HepG2 (cell line): Measurements from ENCODE around the gene KIF15. TPM values are rescaled to one million over a fixed set of nuclear protein-coding genes. Genes with fewer than 3 reads are reported as not detected.

Experiments
- ATAC-seq: fragments of 200-7000 bp; cut with Tn5 transposase; 3 replicates; pipeline ENCODE4 v1.9.1; 2020; ENCODE audit warnings: mild to moderate bottlenecking, moderate library complexity
- BruUV-seq: library from RNA; stranded (reverse); fragments of 400-500 nt; replicated peaks from 2 replicates; lab custom pipeline; 2021; lab: Mats Ljungman, UMichigan
- CTCF ChIA-PET: fragments of 300-600 bp; formaldehyde crosslinking; extraction: SDS; loops from one replicate; lab custom pipeline; 2021; ENCODE audit warnings: low total read pairs, inconsistent platforms, low intra/inter-chr PET ratio; lab: Yijun Ruan, JAX
- POLR2A ChIA-PET: fragments of 350-600 bp; sonication (Branson Sonifier 250); formaldehyde crosslinking; loops from one replicate; lab custom pipeline; 2020; ENCODE audit warnings: antibody characterized with exemption, inconsistent platforms; lab: Yijun Ruan, JAX
- DNase-seq: peaks from one replicate; pipeline ENCODE4 v3.0.0-alpha.2; 2015; ENCODE audit warnings: low spot score
- FAIRE-seq: peaks from 3 replicates; lab custom pipeline; 2011; peaks lifted over from hg19 to GRCh38; lab: Jason Lieb, UNC
- H2AFZ ChIP-seq: one replicate; pipeline ENCODE4 v1.6.1; 2011; ENCODE audit warnings: low read length, inconsistent platforms
- H3K27ac ChIP-seq: fragments of 300-600 bp; 3 replicates; pipeline ENCODE4 v1.8.0; 2011; ENCODE audit warnings: mixed run types, mild to moderate bottlenecking, mixed read lengths, low read length, inconsistent platforms; ENCODE audit not compliant: insufficient read depth; ENCODE audit errors: extremely low read length
- H3K27me3 ChIP-seq, 2 experiments: fragments of 200-600 bp in 1 of 2; 2 replicates in 1 of 2; 3 replicates in 1 of 2; pipeline versions ENCODE4 v1.6.0 to v1.8.0; 2011; ENCODE audit warnings: low read length in 2 of 2, mild to moderate bottlenecking in 2 of 2, moderate library complexity in 2 of 2, inconsistent platforms in 1 of 2; ENCODE audit not compliant: insufficient read depth in 2 of 2, control insufficient read depth in 1 of 2
- H3K36me3 ChIP-seq, 2 experiments: fragments of 200-600 bp in 1 of 2; replicated peaks in 1 of 2; 2 replicates in 1 of 2; 3 replicates in 1 of 2; pipeline versions ENCODE4 v1.5.1 to v1.8.0; 2011; ENCODE audit warnings: low read length in 2 of 2, inconsistent platforms in 1 of 2; ENCODE audit not compliant: insufficient read depth in 2 of 2, control insufficient read depth in 1 of 2
- H3K4me1 ChIP-seq: 2 replicates; pipeline ENCODE4 v1.5.1; 2012; ENCODE audit warnings: low read length, inconsistent platforms; ENCODE audit not compliant: insufficient read depth
- H3K4me2 ChIP-seq: 2 replicates; pipeline ENCODE4 v1.6.0; 2011; ENCODE audit warnings: low read depth, low read length, inconsistent platforms
- H3K4me3 ChIP-seq, 3 experiments: fragments of 200-600 bp in 1 of 3; sonication (generic), shearing (Covaris generic) in 1 of 3; replicated peaks in 1 of 3; 2 replicates each; pipeline ENCODE4 v1.5.1; 2011 to 2016; ENCODE audit warnings: low read length in 3 of 3, inconsistent platforms in 2 of 3, low read depth in 2 of 3, mild to moderate bottlenecking in 2 of 3, control low read depth in 1 of 3, mixed read lengths in 1 of 3; ENCODE audit not compliant: insufficient read depth in 1 of 3
- H3K79me2 ChIP-seq: one replicate; pipeline ENCODE4 v1.6.1; 2011; ENCODE audit warnings: low read length, inconsistent platforms; ENCODE audit not compliant: insufficient read depth
- H3K9ac ChIP-seq: 2 replicates; pipeline ENCODE4 v1.6.0; 2011; ENCODE audit warnings: mild to moderate bottlenecking, low read depth, low read length, inconsistent platforms; ENCODE audit not compliant: insufficient read depth
- H3K9me3 ChIP-seq: 2 replicates; pipeline ENCODE4 v1.5.1; 2012; ENCODE audit warnings: mild to moderate bottlenecking, low read length
- H4K20me1 ChIP-seq: 2 replicates; pipeline ENCODE4 v1.6.0; 2011; ENCODE audit warnings: inconsistent platforms, mild to moderate bottlenecking, low read length, moderate library complexity; ENCODE audit not compliant: insufficient read depth
- HOXA5 ChIP-seq: sonication (generic); formaldehyde crosslinking; IDR thresholded peaks from 2 replicates; pipeline ENCODE4 v1.4.0; 2020; ENCODE audit warnings: missing genetic modification reagents
- JARID2 ChIP-seq: sonication (generic); formaldehyde crosslinking; IDR thresholded peaks from 2 replicates; pipeline ENCODE4 v1.8.1; 2023; ENCODE audit warnings: missing genetic modification reagents, inconsistent platforms; ENCODE audit not compliant: insufficient replicate concordance
- KLF9 ChIP-seq: IDR thresholded peaks from 2 replicates; pipeline ENCODE4 v1.6.1; 2016; ENCODE audit warnings: low read depth
- NR2F6 ChIP-seq, 2 experiments: IDR thresholded peaks; 2 replicates each; pipeline ENCODE4 v1.6.1; 2016; ENCODE audit warnings: antibody characterized with exemption in 1 of 2, mild to moderate bottlenecking in 1 of 2
- SAP130 ChIP-seq: IDR thresholded peaks from 2 replicates; pipeline ENCODE4 v1.6.1; 2016; ENCODE audit warnings: low read depth
- SP1 ChIP-seq, 2 experiments: fragments of 450-650 bp in 1 of 2; sonication (generic) in 1 of 2; formaldehyde crosslinking in 1 of 2; IDR thresholded peaks; 2 replicates each; pipeline versions ENCODE4 v1.4.0 to v1.6.1; 2016 to 2020; ENCODE audit warnings: missing genetic modification reagents in 1 of 2
- TEAD2 ChIP-seq: sonication (generic); formaldehyde crosslinking; IDR thresholded peaks from 2 replicates; pipeline ENCODE4 v1.9.0; 2021; ENCODE audit warnings: missing genetic modification reagents
- TFAP4 ChIP-seq: sonication (generic); IDR thresholded peaks from 2 replicates; pipeline ENCODE4 v1.6.1; 2016; ENCODE audit warnings: low read depth, borderline replicate concordance
- TRIM22 ChIP-seq: fragments of 450-650 bp; IDR thresholded peaks from 2 replicates; pipeline ENCODE4 v1.6.1; 2017
- ZNF34 ChIP-seq: sonication (generic); formaldehyde crosslinking; IDR thresholded peaks from 2 replicates; pipeline ENCODE4 v1.4.0; 2020; ENCODE audit warnings: mild to moderate bottlenecking, missing genetic modification reagents, borderline replicate concordance
- ZNF546 ChIP-seq: sonication (generic); formaldehyde crosslinking; conservative IDR thresholded peaks from 2 replicates; pipeline ENCODE4 v1.8.1; 2023; ENCODE audit warnings: mild to moderate bottlenecking, missing genetic modification reagents
- ZNF552 ChIP-seq: sonication (generic); formaldehyde crosslinking; IDR thresholded peaks from 2 replicates; pipeline ENCODE4 v1.9.0; 2022; ENCODE audit warnings: missing genetic modification reagents, mild to moderate bottlenecking, borderline replicate concordance
- ZNF558 ChIP-seq: sonication (generic); formaldehyde crosslinking; IDR thresholded peaks from 2 replicates; pipeline ENCODE4 v1.9.0; 2022; ENCODE audit warnings: mild to moderate bottlenecking, missing genetic modification reagents, borderline replicate concordance
- ZSCAN21 ChIP-seq: sonication (generic); formaldehyde crosslinking; IDR thresholded peaks from 2 replicates; pipeline ENCODE4 v1.8.0; 2022; ENCODE audit warnings: mild to moderate bottlenecking, missing genetic modification reagents, moderate library complexity, borderline replicate concordance
- ZSCAN5A ChIP-seq: sonication (generic); formaldehyde crosslinking; IDR thresholded peaks from 2 replicates; pipeline ENCODE4 v1.8.0; 2022; ENCODE audit warnings: mild to moderate bottlenecking, missing genetic modification reagents, borderline replicate concordance
- WGBS: methylation state at CpG from one replicate; pipeline ENCODE4 v1.1.6; 2017; ENCODE audit warnings: low lambda C conversion rate; 5-methylcytosine and 5-hydroxymethylcytosine counted together
- in situ Hi-C: cut with HindIII; loops from 2 replicates; pipeline ENCODE4 v1.10.0; 2017; ENCODE audit warnings: low pct_unique_long_range_greater_than_20kb; ENCODE audit not compliant: extremely low pct_ligation_motif_present
- intact Hi-C: fragments of 100-400 bp; cut with micrococcal nuclease; formaldehyde crosslinking; loops from one replicate; pipeline ENCODE4 v1.10.0; 2022; ENCODE audit not compliant: unreplicated experiment
- polyA plus RNA-seq, 8 experiments: library from polyadenylated mRNA; depleted of rRNA in 3 of 8; stranded (reverse) in 7 of 8; unstranded in 1 of 8; fragments of >200 nt; fragmentation: Illumina TruSeq in 4 of 8; extraction: Trizol in 4 of 8; gene quantifications; 2 replicates each; pipeline versions ENCODE4 v1.2.1 to v1.2.3, GENCODE V29; 2011 to 2016; ENCODE audit warnings: low read depth in 4 of 8, missing spikeins in 1 of 8, mixed read lengths in 1 of 8; ENCODE audit not compliant: insufficient read depth in 1 of 8
- total RNA-seq, 5 experiments: library from RNA; depleted of rRNA; stranded (reverse); fragments of >200 nt; fragmentation: Illumina TruSeq; extraction: Trizol; gene quantifications; 2 replicates each; pipeline ENCODE4 v1.2.3, GENCODE V29; 2016; ENCODE audit warnings: low read depth in 1 of 5
- TF ChIP-seq, protein P1 (sequence below): sonication (generic); formaldehyde crosslinking; IDR thresholded peaks from 2 replicates; pipeline ENCODE4 v1.4.0; 2020; ENCODE audit warnings: mild to moderate bottlenecking, missing genetic modification reagents
- TF ChIP-seq, protein P2 (sequence below): sonication (generic); formaldehyde crosslinking; IDR thresholded peaks from 2 replicates; pipeline ENCODE4 v1.4.0; 2020; ENCODE audit warnings: missing genetic modification reagents

The KIF15 gene
- total and polyA plus RNA-seq, 2 of the 13 experiments (the other 11 are each of a cell fraction or from before 2014, with no cell fraction given): 4.8 to 33.8 TPM

DNA sequence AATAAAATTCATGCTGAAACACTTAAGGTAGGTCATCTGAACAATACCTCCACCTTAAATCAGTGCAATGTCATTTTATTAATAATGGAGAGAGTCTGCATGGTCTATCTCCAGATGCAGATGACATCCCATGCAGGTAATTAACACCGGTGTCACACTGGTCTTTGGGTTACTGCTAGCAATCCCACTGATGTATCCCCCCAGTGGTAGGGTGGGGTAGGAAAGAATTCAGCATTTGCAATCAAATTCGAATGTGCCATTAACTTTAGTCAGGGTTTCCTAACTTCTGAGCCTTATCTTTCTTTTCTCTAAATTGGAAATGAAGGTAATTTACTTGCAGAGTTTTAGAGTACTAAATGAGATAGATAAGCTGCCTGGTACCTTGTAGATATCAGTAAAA, 44.4 kb downstream of the KIF15 start:
- intact Hi-C loops: no loop called here
- no peak overlapping the region for H3K4me3 ChIP-seq
- no TSS peak for BruUV-seq
- H3K36me3 ChIP-seq: peaks cover 0 to 29% of the 10 kb centered on the region in 2 experiments; a peak in 4 of 5 replicates
- H3K27ac ChIP-seq: no peak overlapping the region
- in situ Hi-C loops: no loop called here
- H4K20me1 ChIP-seq: no peaks in the 10 kb centered on the region
- DNase-seq (no peak), FAIRE-seq (no peak), ATAC-seq (no peak)
- H3K9ac ChIP-seq: no peak overlapping the region
- no peaks in the 10 kb centered on the region for H3K79me2 ChIP-seq
- no peaks in the 10 kb centered on the region for H3K9me3 ChIP-seq
- no peaks in the 10 kb centered on the region for H3K27me3 ChIP-seq
- H2AFZ ChIP-seq: no peak overlapping the region
- ChIA-PET POLR2A (no interaction called here), CTCF (no interaction called here)
- H3K4me2 ChIP-seq: no peak overlapping the region
- no peaks in the 10 kb centered on the region for H3K4me1 ChIP-seq
- WGBS: 100% methylated on average over 2 of the region's 2 CpGs
- TF ChIP-seq ZSCAN21 (CRISPR knock-in tag) (no peak), TEAD2 (CRISPR knock-in tag) (no peak), SP1 (IDR thresholded peaks at IDR 0.05) (no peak), SP1 (CRISPR knock-in tag; IDR thresholded peaks at IDR 0.05) (no peak), TRIM22 (no peak), ZNF546 (CRISPR knock-in tag) (no peak), ZSCAN5A (CRISPR knock-in tag) (no peak), ZNF34 (CRISPR knock-in tag) (no peak), HOXA5 (CRISPR knock-in tag) (no peak), ZNF552 (CRISPR knock-in tag) (no peak), SAP130 (CRISPR knock-in tag) (no peak), ZNF558 (no peak), KLF9 (CRISPR knock-in tag) (no peak), JARID2 (CRISPR knock-in tag) (no peak), NR2F6 (IDR thresholded peaks at IDR 0.05) (no peak), NR2F6 (CRISPR knock-in tag; IDR thresholded peaks at IDR 0.05) (no peak), TFAP4 (no peak)
- TF ChIP-seq, protein P1, sequence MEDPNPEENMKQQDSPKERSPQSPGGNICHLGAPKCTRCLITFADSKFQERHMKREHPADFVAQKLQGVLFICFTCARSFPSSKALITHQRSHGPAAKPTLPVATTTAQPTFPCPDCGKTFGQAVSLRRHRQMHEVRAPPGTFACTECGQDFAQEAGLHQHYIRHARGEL (CRISPR knock-in tag): no peak
- TF ChIP-seq, protein P2, sequence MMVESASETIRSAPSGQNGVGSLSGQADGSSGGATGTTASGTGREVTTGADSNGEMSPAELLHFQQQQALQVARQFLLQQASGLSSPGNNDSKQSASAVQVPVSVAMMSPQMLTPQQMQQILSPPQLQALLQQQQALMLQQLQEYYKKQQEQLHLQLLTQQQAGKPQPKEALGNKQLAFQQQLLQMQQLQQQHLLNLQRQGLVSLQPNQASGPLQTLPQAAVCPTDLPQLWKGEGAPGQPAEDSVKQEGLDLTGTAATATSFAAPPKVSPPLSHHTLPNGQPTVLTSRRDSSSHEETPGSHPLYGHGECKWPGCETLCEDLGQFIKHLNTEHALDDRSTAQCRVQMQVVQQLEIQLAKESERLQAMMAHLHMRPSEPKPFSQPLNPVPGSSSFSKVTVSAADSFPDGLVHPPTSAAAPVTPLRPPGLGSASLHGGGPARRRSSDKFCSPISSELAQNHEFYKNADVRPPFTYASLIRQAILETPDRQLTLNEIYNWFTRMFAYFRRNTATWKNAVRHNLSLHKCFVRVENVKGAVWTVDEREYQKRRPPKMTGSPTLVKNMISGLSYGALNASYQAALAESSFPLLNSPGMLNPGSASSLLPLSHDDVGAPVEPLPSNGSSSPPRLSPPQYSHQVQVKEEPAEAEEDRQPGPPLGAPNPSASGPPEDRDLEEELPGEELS (CRISPR knock-in tag): no peak
